Calu3 (cell line): ENCODE measurements around the gene CDC25A. TPM values are rescaled to one million over a fixed set of nuclear protein-coding genes. Genes with fewer than 3 reads are reported as not detected.
"Not testable (repeated sequence)": the region's sequence is repeated elsewhere in the genome, so short reads cannot be mapped to it uniquely, and the experiment has no call there.

Experiments
- BruUV-seq: library from RNA; stranded (reverse); fragments of 400-500 nt; replicated peaks from 2 replicates; lab custom pipeline; 2021; lab: Mats Ljungman, UMichigan
- CTCF ChIA-PET: fragments of 300-600 bp; sonication (Branson Sonifier 250); formaldehyde crosslinking; loops from one replicate; lab custom pipeline; 2022; ENCODE audit warnings: antibody characterized with exemption; lab: Charles Lee
- DNase-seq: peaks from one replicate; pipeline ENCODE4 v3.0.0; 2022
- H3K27ac Mint-ChIP-seq: one replicate; pipeline ENCODE4 v1.8.0; 2022; ENCODE audit warnings: mixed read lengths; ENCODE audit not compliant: unreplicated experiment
- H3K27me3 Mint-ChIP-seq: one replicate; pipeline ENCODE4 v1.8.0; 2022; ENCODE audit warnings: mixed read lengths; ENCODE audit not compliant: unreplicated experiment
- H3K36me3 Mint-ChIP-seq: one replicate; pipeline ENCODE4 v1.8.0; 2022; ENCODE audit warnings: mild to moderate bottlenecking, moderate library complexity, mixed read lengths; ENCODE audit not compliant: insufficient read depth, unreplicated experiment
- H3K4me1 Mint-ChIP-seq: one replicate; pipeline ENCODE4 v1.8.0; 2022; ENCODE audit warnings: mild to moderate bottlenecking, low read depth, mixed read lengths; ENCODE audit not compliant: unreplicated experiment
- H3K4me3 Mint-ChIP-seq: one replicate; pipeline ENCODE4 v1.8.0; 2022; ENCODE audit warnings: mild to moderate bottlenecking, low read depth, moderate library complexity, mixed read lengths; ENCODE audit not compliant: unreplicated experiment
- H3K9me3 Mint-ChIP-seq: one replicate; pipeline ENCODE4 v1.8.0; 2022; ENCODE audit warnings: low read depth, mixed read lengths; ENCODE audit not compliant: unreplicated experiment
- intact Hi-C: fragments of 100-400 bp; cut with micrococcal nuclease; formaldehyde crosslinking; loops from one replicate; pipeline ENCODE4 v1.10.0; 2022; ENCODE audit not compliant: unreplicated experiment
- total RNA-seq: library from RNA; stranded (reverse); gene quantifications from 2 replicates; pipeline ENCODE4 v1.2.3, GENCODE V29; 2022
- TF ChIP-seq, protein P1 (sequence below): fragments of 200-600 bp; IDR thresholded peaks from one replicate; pipeline ENCODE4 v1.8.0; 2022; ENCODE audit warnings: antibody characterized with exemption; ENCODE audit not compliant: unreplicated experiment

The CDC25A gene
- total RNA-seq, 1 experiment from 2014 or later: 18.2 TPM

DNA sequence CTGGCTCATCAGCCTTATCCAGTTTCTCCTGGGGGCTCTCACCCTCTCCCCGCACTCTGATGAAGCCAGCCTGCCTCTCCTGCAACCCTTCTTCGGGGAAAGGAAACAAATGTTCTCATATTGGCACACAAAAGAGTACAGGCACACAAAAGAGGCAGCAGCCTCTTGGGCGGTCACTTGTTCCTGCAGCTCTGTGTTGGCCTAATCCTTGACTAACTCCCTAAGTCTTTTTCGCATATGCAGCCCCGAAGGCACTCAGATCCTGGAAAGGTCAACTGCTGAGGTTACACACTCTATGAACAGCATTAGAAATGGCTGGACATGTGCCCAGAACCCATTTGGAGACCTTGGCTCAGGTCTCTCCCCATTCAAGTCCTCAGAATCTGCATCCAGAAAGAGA lies 27.7 kb upstream of the CDC25A start:
- Mint-ChIP-seq H3K27me3 (peaks cover 11% of the 10 kb centered on the region), H3K4me1 (no peaks in the 10 kb centered on the region), H3K36me3 (no peaks in the 10 kb centered on the region), H3K9me3 (no peaks in the 10 kb centered on the region), H3K27ac (no peak overlapping the region), H3K4me3 (no peak overlapping the region)
- DNase-seq: no peak
- no TSS peak for BruUV-seq
- CTCF ChIA-PET: no interaction called here
- intact Hi-C loops: no loop called here
- TF ChIP-seq, protein P1, sequence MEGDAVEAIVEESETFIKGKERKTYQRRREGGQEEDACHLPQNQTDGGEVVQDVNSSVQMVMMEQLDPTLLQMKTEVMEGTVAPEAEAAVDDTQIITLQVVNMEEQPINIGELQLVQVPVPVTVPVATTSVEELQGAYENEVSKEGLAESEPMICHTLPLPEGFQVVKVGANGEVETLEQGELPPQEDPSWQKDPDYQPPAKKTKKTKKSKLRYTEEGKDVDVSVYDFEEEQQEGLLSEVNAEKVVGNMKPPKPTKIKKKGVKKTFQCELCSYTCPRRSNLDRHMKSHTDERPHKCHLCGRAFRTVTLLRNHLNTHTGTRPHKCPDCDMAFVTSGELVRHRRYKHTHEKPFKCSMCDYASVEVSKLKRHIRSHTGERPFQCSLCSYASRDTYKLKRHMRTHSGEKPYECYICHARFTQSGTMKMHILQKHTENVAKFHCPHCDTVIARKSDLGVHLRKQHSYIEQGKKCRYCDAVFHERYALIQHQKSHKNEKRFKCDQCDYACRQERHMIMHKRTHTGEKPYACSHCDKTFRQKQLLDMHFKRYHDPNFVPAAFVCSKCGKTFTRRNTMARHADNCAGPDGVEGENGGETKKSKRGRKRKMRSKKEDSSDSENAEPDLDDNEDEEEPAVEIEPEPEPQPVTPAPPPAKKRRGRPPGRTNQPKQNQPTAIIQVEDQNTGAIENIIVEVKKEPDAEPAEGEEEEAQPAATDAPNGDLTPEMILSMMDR: no peak

DNA sequence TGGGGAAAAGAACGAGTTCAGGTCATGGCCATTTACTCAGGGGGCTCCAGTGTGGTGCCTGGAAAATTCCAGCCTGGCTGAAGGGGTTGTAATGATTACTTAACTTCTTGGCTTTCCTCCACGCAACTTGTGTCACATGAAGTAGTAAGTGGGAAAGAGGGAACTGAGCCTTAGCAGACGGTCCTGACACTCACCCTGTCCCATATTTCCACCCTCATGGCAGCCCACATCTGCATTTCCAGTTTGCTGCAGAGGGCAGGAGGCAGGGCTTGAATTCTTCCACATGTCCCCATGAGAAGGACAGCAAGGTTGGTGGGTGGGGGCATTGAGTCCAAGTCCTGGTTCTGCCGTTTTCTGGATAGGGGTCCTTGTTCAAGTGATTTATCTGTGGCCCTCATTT lies 27.2 kb upstream of the CDC25A start:
- no peak for DNase-seq
- Mint-ChIP-seq H3K9me3 (no peaks in the 10 kb centered on the region), H3K27me3 (peaks cover 11% of the 10 kb centered on the region), H3K36me3 (no peaks in the 10 kb centered on the region), H3K4me1 (no peaks in the 10 kb centered on the region), H3K27ac (no peak overlapping the region), H3K4me3 (no peak overlapping the region)
- CTCF ChIA-PET: no interaction called here
- BruUV-seq: no TSS peak
- TF ChIP-seq, protein P1: no peak
- intact Hi-C loops: no loop called here

DNA sequence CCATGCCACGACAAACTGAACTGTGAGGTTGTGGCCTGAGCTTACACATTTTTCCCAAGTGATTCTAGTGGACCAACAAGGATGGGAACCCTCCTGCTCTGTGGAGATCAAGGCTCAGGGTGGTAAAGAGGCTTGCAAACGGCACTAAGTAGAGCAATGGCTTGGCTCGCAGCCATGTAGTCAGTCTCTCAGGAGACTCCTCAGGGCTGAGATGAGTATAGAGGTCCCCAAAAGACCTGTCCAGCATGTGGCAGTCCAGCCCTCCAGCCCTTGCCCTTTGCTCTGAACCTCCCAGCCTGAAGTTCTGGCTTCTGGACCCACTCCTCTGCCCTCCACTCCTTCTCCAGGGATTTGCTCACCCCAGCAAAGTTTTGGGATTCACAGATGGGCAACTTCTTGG lies 26.8 kb upstream of the CDC25A start:
- Mint-ChIP-seq H3K27me3 (peaks cover 11% of the 10 kb centered on the region), H3K9me3 (no peaks in the 10 kb centered on the region), H3K4me1 (no peaks in the 10 kb centered on the region), H3K27ac (no peak overlapping the region), H3K36me3 (no peaks in the 10 kb centered on the region), H3K4me3 (no peak overlapping the region)
- no peak for DNase-seq
- TF ChIP-seq, protein P1: no peak
- CTCF ChIA-PET: no interaction called here
- intact Hi-C loops: no loop called here
- BruUV-seq: no TSS peak

DNA sequence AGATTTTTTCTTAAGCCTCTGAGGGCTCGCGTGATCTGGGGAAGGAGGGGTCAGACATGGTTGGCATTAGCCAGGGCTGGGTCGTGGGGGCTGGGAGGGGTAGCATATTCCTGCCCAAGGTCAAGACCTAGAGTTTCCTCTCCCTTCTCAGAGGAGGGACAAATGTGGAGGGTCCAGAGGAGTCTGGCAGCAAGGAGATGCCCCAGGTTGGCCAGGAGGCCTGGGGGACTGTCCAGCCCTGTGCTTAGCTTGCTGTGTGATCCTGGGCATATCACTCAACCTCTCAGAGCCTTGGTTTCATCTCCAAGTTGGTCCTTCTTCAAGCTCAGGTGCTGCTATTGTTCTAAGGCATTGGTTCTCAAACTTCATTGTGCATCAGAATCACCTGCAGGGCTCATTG lies 26.0 kb upstream of the CDC25A start:
- CTCF ChIA-PET: no interaction called here
- H3K27ac Mint-ChIP-seq: no peak overlapping the region
- BruUV-seq: no TSS peak
- no peaks in the 10 kb centered on the region for H3K36me3 Mint-ChIP-seq
- no peak overlapping the region for H3K4me3 Mint-ChIP-seq
- no peak for DNase-seq
- TF ChIP-seq, protein P1: no peak
- H3K4me1 Mint-ChIP-seq: no peaks in the 10 kb centered on the region
- H3K9me3 Mint-ChIP-seq: no peaks in the 10 kb centered on the region
- intact Hi-C loops: no loop called here
- H3K27me3 Mint-ChIP-seq: peaks cover 11% of the 10 kb centered on the region

DNA sequence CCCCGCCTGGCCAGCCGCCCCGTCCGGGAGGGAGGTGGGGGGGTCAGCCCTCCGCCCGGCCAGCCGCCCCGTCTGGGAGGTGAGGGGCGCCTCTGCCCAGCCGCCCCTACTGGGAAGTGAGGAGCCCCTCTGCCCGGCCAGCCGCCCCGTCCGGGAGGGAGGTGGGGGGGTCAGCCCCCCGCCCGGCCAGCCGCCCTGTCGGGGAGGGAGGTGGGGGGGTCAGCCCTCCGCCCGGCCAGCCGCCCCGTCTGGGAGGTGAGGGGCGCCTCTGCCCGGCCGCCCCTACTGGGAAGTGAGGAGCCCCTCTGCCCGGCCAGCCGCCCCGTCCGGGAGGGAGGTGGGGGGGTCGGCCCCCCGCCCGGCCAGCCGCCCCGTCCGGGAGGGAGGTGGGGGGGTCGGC lies 23.6 kb upstream of the CDC25A start:
- H3K9me3 Mint-ChIP-seq, BruUV-seq, intact Hi-C loops, CTCF ChIA-PET, DNase-seq, H3K36me3 Mint-ChIP-seq, H3K4me1 Mint-ChIP-seq, H3K4me3 Mint-ChIP-seq, H3K27ac Mint-ChIP-seq: not testable (repeated sequence)
- peaks cover 15% of the 10 kb centered on the region for H3K27me3 Mint-ChIP-seq

DNA sequence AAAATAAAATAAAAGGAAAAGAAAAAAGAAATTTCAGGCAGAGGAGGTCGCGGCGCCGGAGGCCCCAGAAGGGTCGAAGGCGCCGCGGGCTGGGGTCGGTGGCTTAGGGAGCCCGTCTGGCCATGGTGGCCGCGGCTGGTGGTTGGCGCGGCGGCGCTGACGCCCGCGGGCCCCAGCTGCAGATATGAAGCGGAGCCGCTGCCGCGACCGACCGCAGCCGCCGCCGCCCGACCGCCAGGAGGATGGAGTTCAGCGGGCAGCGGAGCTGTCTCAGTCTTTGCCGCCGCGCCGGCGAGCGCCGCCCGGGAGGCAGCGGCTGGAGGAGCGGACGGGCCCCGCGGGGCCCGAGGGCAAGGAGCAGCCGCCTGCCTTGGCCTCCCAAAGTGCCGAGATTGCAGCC lies 22.3 kb upstream of the CDC25A start:
- H3K36me3 Mint-ChIP-seq, H3K4me3 Mint-ChIP-seq, H3K4me1 Mint-ChIP-seq, H3K9me3 Mint-ChIP-seq, BruUV-seq, DNase-seq, intact Hi-C loops, CTCF ChIA-PET, H3K27ac Mint-ChIP-seq: not testable (repeated sequence)
- H3K27me3 Mint-ChIP-seq: peaks cover 17% of the 10 kb centered on the region
